Fibroblast of mammary gland (primary cell): ENCODE data around the gene IFNA17.
A peak's percentile ranks its signal among the peaks of the same experiment; 100 is the strongest.
"Not testable (repeated sequence)": the region's sequence is repeated elsewhere in the genome, so short reads cannot be mapped to it uniquely, and the experiment has no call there.

ENCODE experiments used
- DNase-seq: peaks from one replicate; pipeline ENCODE4 v3.0.0-alpha.2; 2010; ENCODE audit warnings: low read depth
- H3K4me3 ChIP-seq: 2 replicates; pipeline ENCODE4 v1.5.1; 2011; ENCODE audit warnings: low read depth, mild to moderate bottlenecking, low read length, moderate library complexity; ENCODE audit not compliant: control insufficient read depth
- CTCF ChIP-seq: conservative IDR thresholded peaks from 2 replicates; pipeline ENCODE4 v1.5.1; 2011; ENCODE audit warnings: low read depth, low read length, inconsistent platforms; ENCODE audit not compliant: control insufficient read depth, insufficient read depth

The IFNA17 gene

DNA sequence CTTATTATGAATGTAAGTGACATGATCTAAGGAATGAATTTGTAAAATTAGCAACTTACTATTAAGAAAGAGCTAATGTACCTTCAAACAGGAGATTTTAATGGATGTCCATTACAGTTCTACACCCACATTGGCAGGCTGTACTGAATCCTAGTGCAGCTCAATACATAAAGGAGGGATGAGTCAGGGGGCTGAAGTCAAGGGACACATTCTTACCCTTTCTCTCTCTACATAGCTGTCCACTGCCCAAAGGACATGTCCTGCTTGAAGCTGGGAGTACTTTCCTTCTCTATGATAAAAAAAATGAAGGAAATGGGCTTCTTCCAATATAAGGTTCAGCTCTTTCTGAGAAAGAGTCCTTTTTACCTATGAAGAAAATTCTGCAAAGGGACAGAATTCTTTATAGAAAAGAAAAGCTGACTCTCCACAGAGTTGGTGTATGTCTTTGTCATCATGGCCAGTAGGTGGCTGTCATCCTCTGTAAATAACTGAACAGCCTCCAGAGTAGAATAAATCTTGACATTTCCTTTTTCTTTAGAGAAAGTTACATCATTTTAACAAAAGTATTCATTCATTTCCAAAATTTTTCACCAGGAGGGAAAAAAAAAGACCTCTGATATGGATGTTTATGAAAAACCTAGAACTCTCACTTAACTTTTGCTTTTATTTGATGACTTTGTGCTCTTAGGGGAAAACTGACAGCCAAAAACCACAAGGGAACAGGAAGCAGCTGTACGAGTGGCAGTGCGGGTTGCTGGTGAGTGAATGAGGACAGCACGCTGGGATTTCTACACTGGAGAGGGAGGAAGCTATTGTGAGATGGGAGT lies 24.9 kb upstream of the IFNA17 start:
- TF ChIP-seq CTCF: peak; percentile 41
- peak; percentile 26 for DNase-seq

DNA sequence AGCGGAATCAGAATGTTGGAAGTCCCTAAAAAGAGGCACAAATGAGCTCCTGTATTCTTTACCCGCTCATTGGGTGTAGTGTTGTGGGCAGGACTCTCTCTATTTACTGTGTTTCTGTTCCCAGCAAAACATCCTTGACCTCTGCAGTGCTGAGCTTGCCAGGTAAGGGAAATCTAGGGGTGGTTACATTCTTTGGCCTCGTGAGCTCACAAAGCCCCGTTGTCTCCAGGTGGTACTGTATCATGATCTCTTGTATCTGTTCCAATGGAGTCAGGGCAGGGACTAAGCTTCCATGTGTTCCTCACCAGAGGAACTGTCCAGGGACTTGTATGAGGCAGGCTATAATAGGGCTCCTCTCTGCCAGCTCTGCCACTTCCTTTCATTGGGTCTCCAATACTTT lies 23.6 kb upstream of the IFNA17 start:
- no peak for DNase-seq
- TF ChIP-seq CTCF: no peak
- no peak overlapping the region for H3K4me3 ChIP-seq

More for the DNA sequence above, 24.9 kb upstream of the IFNA17 start:
- no peak overlapping the region for H3K4me3 ChIP-seq

DNA sequence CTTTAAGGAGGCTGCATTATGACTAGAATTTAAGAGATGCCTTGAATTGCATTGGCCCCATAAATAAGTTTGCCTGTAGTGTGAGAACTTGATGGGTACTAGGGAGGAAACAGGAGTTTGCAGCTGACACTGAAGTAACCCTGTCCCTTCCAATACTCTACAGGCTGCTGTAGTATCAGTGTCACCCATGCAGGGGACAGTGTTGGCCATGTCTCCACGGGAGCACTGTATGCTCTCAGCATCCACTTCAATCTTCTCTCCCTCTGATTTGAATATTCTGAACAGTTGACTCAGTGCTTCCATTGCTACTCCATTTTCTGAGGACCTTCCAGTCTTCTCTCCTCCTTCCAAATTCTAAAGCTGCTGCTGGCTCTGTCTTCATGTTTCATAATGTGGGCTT lies 23.2 kb upstream of the IFNA17 start:
- TF ChIP-seq CTCF: no peak
- no peak overlapping the region for H3K4me3 ChIP-seq
- no peak for DNase-seq

DNA sequence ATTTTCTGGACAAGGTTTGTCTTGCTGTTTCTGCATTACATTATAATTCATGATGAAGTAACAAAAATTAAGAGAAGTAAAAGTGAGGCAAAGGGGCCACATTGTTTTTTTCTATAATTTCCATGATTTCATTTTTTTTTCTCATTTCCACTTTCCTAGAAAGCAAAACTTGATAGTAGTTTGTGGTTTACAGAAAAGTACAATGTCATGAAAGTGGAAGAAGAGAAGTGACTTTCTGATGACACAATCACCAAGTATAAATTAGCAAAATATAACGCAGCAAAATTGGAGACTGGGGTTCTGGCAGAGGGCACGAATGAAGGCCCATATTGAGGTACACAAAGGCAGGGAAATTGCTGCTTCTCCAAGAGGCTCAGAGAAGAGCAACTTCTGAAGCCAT lies 16.8 kb upstream of the IFNA17 start:
- TF ChIP-seq CTCF: no peak
- DNase-seq: no peak
- no peak overlapping the region for H3K4me3 ChIP-seq

DNA sequence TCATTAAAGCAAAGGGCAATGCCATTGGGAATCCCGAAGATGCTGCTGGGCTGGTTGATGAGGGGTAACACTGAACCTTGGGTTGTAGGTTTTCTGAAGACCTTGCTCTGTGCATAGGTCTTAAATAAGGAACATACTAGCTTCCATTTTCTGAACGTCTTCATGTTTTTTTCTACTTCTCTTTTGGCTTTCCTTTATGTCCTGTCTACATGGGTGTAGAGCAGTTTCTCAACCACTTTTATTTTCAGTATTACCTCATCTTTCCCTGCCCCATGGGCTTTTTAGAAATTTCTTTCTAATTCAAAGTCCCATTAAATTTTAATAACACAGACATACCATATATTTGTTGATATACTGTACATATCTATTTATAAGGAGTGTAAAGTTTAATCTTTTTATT lies 11.9 kb upstream of the IFNA17 start, which contains the start of gene IFNA14:
IFNA14 (minus strand) TSS at position 95 of the 400 bp plus-strand sequence; CDS start at position 25, 70 bp downstream.
- TF ChIP-seq CTCF: no peak
- no peak within 1 kb of the TSS for H3K4me3 ChIP-seq
- DNase-seq: no peak

- not testable (repeated sequence) for DNase-seq, H3K4me3 ChIP-seq
These were observed 8.3 kb upstream of the IFNA17 start for GRCh38 chr9:21236360-21236714.

DNA sequence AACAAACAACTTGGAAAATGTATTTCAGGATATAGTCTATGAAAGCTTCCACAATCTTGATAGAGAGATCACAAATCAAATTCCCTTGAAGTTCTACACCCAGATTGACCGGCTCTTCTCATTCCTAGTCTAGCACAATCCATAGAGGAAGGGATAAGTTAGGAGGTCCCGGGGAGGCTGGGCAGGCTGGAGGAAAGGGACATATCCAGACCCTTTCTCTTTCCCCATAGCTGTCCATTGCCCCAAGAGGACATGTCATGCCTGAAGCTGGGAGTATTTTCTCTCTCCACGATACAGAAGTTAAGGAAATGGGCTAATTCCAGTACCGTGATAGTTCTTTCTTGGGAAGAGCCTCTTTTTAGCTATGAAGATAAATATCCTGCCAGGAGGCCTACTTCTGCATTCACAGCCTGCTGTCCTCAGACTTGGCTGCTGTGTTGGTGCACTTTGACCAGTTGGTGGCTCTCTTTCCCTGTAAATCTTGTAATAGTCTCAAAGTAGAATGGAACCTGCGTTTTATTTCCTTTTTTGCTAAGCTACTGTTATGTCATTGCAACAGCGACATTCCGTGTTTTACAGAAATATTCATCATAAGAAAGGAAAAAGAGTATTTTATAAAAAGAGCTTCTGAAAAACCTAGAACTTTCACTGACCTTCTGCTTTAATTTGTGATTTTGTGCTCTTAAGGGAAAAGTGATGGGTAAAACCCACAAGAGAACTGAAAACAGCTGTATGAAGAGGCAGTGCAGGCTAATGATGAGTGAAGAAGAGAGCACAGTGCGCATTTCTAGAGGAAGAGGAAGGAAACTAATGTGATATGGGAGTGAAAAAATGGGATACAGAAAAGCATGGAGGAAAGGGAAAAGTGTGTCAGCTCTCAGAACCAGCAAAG lies 7.7 kb upstream of the IFNA17 start:
- not testable (repeated sequence) for H3K4me3 ChIP-seq
- peak; percentile 58 for TF ChIP-seq CTCF
- DNase-seq: peak; percentile 54
